D721Med (cell line): Measurements from ENCODE around the gene PELI1.

ENCODE experiments used
- DNase-seq: peaks from one replicate; pipeline ENCODE4 v3.0.0; 2011; ENCODE audit warnings: low spot score; ENCODE audit not compliant: insufficient read length
- FAIRE-seq: peaks from 2 replicates; lab custom pipeline; 2011; peaks lifted over from hg19 to GRCh38; lab: Jason Lieb, UNC
- TF ChIP-seq, protein P1 (sequence below): IDR thresholded peaks from 2 replicates; pipeline ENCODE4 v1.5.1; 2012; ENCODE audit warnings: mild to moderate bottlenecking, control low read depth; ENCODE audit not compliant: insufficient read depth; ENCODE audit errors: missing control alignments

Gene PELI1

DNA sequence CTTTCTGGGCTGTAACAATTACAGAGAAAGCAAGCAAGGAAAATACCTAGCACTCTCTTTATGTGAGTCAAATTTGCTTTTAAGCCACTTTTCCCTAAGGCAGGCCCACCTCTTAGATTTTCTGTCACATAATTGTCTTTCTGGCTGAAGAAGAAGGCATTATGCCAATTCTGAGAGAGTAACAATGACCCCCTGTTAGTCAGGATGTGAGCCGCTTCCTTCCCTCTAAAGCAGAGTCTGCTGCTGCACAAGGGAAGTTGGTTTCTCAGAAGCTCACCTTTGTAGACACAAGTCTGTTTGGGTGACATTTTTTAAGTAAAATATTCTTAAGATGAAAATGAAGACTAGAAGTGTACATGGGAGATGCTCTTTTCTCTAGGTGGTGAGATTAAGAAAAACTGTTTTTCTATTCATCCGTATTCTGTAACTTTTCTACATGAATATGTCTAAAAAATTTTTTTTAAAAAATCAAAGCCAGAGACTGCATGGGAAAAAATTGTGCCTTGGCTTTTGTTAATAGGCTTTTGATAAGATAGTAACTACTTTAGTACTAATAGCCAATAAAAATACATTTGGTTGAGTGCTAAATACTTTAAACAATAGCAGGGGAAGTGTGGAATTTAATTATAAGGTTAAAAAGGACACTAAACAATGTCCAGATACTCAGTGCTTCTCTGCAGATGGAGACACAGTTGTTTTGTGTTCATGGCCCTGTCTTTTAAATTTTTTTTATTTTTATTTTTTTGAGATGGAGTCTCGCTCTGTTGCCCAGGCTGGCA, 91.6 kb downstream of the PELI1 start:
- no peak for FAIRE-seq
- no peak for DNase-seq
- TF ChIP-seq, protein P1, sequence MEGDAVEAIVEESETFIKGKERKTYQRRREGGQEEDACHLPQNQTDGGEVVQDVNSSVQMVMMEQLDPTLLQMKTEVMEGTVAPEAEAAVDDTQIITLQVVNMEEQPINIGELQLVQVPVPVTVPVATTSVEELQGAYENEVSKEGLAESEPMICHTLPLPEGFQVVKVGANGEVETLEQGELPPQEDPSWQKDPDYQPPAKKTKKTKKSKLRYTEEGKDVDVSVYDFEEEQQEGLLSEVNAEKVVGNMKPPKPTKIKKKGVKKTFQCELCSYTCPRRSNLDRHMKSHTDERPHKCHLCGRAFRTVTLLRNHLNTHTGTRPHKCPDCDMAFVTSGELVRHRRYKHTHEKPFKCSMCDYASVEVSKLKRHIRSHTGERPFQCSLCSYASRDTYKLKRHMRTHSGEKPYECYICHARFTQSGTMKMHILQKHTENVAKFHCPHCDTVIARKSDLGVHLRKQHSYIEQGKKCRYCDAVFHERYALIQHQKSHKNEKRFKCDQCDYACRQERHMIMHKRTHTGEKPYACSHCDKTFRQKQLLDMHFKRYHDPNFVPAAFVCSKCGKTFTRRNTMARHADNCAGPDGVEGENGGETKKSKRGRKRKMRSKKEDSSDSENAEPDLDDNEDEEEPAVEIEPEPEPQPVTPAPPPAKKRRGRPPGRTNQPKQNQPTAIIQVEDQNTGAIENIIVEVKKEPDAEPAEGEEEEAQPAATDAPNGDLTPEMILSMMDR, result no peak

GRCh38 chr2:64049633-64050220, 94.5 kb downstream of the PELI1 start:
- peak; percentile 28 for DNase-seq
- no peak for FAIRE-seq
- TF ChIP-seq, protein P1, result peak; percentile 95

DNA sequence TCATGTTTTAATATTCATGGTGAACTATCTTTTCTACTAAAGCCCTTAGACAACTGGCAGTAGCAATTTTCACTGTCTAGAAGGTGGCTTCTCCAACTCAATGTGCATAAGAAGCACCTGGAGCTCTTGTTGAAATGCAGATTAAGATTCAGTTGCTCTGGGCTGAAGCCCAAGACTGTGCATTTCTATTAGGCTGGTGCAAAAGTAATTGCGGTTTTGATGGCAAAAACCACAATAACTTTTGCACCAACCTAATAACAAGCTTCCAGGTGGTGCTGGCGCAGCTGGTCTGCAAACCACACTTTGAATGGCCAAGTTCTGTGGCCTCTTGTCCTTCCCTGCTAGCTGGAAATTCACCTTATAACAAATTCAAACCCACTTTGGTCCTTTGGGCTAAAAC, 98.3 kb downstream of the PELI1 start:
- DNase-seq (no peak), FAIRE-seq (no peak)
- TF ChIP-seq, protein P1, result no peak
